HEK293T (cell line): ENCODE measurements around the gene EML4.

Experiments
- CTCF ChIA-PET: fragments of 350-600 bp; formaldehyde crosslinking; extraction: SDS; loops from one replicate; lab custom pipeline; 2021; ENCODE audit warnings: antibody characterized with exemption, inconsistent platforms; lab: Yijun Ruan, JAX
- POLR2A ChIA-PET: fragments of 350-600 bp; formaldehyde crosslinking; extraction: SDS; loops from one replicate; lab custom pipeline; 2020; ENCODE audit warnings: antibody characterized with exemption, inconsistent platforms; lab: Yijun Ruan, JAX
- DNase-seq: peaks from one replicate; pipeline ENCODE4 v3.0.0; 2012; ENCODE audit warnings: mixed read lengths; ENCODE audit errors: extremely low spot score
- ARNT ChIP-seq: fragments of 450-650 bp; IDR thresholded peaks from 2 replicates; pipeline ENCODE4 v1.6.1; 2017; ENCODE audit warnings: mild to moderate bottlenecking
- BHLHE40 ChIP-seq: fragments of 450-650 bp; IDR thresholded peaks from 2 replicates; pipeline ENCODE4 v1.6.1; 2016; ENCODE audit warnings: mild to moderate bottlenecking, moderate library complexity, borderline replicate concordance
- CTBP1 ChIP-seq: fragments of 450-650 bp; IDR thresholded peaks from 2 replicates; pipeline ENCODE4 v1.6.1; 2016; ENCODE audit warnings: borderline replicate concordance
- ELF4 ChIP-seq: fragments of 450-650 bp; IDR thresholded peaks from 2 replicates; pipeline ENCODE4 v1.6.1; 2017; ENCODE audit warnings: antibody characterized with exemption
- FOXA1 ChIP-seq: fragments of 450-650 bp; IDR thresholded peaks from 2 replicates; pipeline ENCODE4 v1.6.1; 2016; ENCODE audit warnings: mild to moderate bottlenecking
- FOXK2 ChIP-seq: fragments of 450-650 bp; IDR thresholded peaks from 2 replicates; pipeline ENCODE4 v1.6.1; 2016; ENCODE audit warnings: mild to moderate bottlenecking
- FOXM1 ChIP-seq: fragments of 450-650 bp; IDR thresholded peaks from 2 replicates; pipeline ENCODE4 v1.6.1; 2017; ENCODE audit warnings: mild to moderate bottlenecking, borderline replicate concordance
- HDGF ChIP-seq: fragments of 450-650 bp; IDR thresholded peaks from 2 replicates; pipeline ENCODE4 v1.6.1; 2017; ENCODE audit warnings: antibody characterized with exemption, borderline replicate concordance
- L3MBTL2 ChIP-seq: fragments of 450-650 bp; conservative IDR thresholded peaks from 2 replicates; pipeline ENCODE4 v1.6.1; 2016; ENCODE audit warnings: mild to moderate bottlenecking
- LEF1 ChIP-seq: fragments of 450-650 bp; IDR thresholded peaks from 2 replicates; pipeline ENCODE4 v1.6.1; 2017; ENCODE audit warnings: mild to moderate bottlenecking, borderline replicate concordance
- NFRKB ChIP-seq: fragments of 450-650 bp; IDR thresholded peaks from 2 replicates; pipeline ENCODE4 v1.6.1; 2016; ENCODE audit warnings: mild to moderate bottlenecking, moderate library complexity
- SP1 ChIP-seq: fragments of 450-650 bp; IDR thresholded peaks from 2 replicates; pipeline ENCODE4 v1.6.1; 2017
- SUZ12 ChIP-seq: fragments of 450-650 bp; IDR thresholded peaks from 2 replicates; pipeline ENCODE4 v1.6.1; 2016; ENCODE audit warnings: mild to moderate bottlenecking
- TARDBP ChIP-seq: fragments of 450-650 bp; IDR thresholded peaks from 2 replicates; pipeline ENCODE4 v1.6.1; 2016
- ZNF384 ChIP-seq: fragments of 450-650 bp; IDR thresholded peaks from 2 replicates; pipeline ENCODE4 v1.6.1; 2016
- TF ChIP-seq, protein P1 (sequence below): fragments of 450-650 bp; IDR thresholded peaks from 2 replicates; pipeline ENCODE4 v1.6.1; 2016

Gene EML4

GRCh38 chr2:42230891-42231290, 61.7 kb downstream of the EML4 start:
- no peak for DNase-seq
- TF ChIP-seq ZNF384 (no peak), BHLHE40 (no peak), ARNT (no peak), FOXM1 (no peak), HDGF (no peak), FOXK2 (no peak), FOXA1 (no peak), L3MBTL2 (no peak), NFRKB (no peak), CTBP1 (no peak), LEF1 (no peak), ELF4 (no peak), TARDBP (no peak), SUZ12 (no peak), SP1 (no peak)
- TF ChIP-seq, protein P1, sequence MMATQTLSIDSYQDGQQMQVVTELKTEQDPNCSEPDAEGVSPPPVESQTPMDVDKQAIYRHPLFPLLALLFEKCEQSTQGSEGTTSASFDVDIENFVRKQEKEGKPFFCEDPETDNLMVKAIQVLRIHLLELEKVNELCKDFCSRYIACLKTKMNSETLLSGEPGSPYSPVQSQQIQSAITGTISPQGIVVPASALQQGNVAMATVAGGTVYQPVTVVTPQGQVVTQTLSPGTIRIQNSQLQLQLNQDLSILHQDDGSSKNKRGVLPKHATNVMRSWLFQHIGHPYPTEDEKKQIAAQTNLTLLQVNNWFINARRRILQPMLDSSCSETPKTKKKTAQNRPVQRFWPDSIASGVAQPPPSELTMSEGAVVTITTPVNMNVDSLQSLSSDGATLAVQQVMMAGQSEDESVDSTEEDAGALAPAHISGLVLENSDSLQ: no peak
- ChIA-PET POLR2A (no interaction called here), CTCF (interaction anchor here (0.6 to 1.0 kb wide), 3 partner anchors 8 to 135 kb away, joined by 3 to 7 read pairs (median 5); no protein-coding TSS in a partner anchor)

GRCh38 chr2:42232024-42232423, 62.9 kb downstream of the EML4 start:
- no peak for DNase-seq
- ChIA-PET POLR2A (no interaction called here), CTCF (no interaction called here)
- TF ChIP-seq HDGF: no peak
- no peak for TF ChIP-seq FOXK2
- no peak for TF ChIP-seq FOXM1
- no peak for TF ChIP-seq L3MBTL2

DNA sequence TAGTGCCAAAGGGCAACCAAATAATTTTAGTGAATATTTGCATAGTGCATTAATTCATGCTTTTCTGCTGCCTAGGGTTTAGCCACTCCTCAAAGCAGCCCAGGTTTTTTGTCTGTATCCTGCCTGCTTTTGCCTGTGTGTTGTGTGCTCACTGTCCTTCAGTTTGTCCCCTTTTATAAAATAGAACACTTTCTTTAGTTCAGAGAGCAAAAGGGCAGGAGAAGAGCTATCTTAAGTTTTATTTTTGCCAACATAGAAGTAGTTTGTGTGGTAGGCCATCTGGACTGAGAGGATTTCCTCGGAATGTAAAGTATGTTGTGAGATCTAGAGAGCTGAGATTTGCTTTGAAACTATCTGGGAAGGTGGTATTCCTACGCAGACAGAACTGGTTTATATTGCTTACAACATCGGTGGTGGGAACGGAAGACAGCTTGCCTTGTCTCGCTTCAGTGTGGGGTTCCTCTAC, 64.9 kb downstream of the EML4 start:
- TF ChIP-seq ARNT (no peak), TARDBP (no peak), SP1 (no peak), SUZ12 (no peak), FOXA1 (no peak), FOXK2 (no peak), BHLHE40 (no peak), ELF4 (no peak), CTBP1 (no peak), HDGF (no peak), NFRKB (no peak), L3MBTL2 (no peak)
- TF ChIP-seq, protein P1: no peak
- ChIA-PET CTCF (no interaction called here), POLR2A (no interaction called here)
- no peak for DNase-seq

DNA sequence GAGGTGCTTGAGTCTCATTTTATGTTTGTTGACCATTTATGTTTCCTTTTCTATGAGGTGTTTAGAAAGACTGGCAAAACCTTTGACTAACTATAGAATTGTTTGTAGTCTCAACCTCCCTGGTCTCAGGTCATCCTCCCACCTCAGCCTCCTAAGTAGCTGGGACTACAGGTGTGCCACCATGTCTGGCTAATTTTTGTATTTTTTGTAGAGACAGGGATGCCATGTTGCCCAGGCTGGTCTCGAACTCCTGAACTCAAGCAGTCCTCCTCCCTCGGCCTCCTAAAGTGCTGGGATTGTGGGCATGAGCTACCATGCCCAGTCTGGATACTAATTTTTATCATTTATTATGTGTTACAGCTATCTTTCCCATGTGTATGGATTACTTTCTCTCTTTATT, 67.8 kb downstream of the EML4 start:
- TF ChIP-seq L3MBTL2 (no peak), HDGF (no peak), BHLHE40 (no peak), FOXK2 (no peak), ZNF384 (no peak), NFRKB (no peak)
- TF ChIP-seq, protein P1: no peak
- POLR2A ChIA-PET: no interaction called here
- CTCF ChIA-PET: interaction anchor here (0.5 kb wide), 1 partner anchor 157 kb away, joined by 3 read pairs; no protein-coding TSS in a partner anchor
- DNase-seq: no peak

DNA sequence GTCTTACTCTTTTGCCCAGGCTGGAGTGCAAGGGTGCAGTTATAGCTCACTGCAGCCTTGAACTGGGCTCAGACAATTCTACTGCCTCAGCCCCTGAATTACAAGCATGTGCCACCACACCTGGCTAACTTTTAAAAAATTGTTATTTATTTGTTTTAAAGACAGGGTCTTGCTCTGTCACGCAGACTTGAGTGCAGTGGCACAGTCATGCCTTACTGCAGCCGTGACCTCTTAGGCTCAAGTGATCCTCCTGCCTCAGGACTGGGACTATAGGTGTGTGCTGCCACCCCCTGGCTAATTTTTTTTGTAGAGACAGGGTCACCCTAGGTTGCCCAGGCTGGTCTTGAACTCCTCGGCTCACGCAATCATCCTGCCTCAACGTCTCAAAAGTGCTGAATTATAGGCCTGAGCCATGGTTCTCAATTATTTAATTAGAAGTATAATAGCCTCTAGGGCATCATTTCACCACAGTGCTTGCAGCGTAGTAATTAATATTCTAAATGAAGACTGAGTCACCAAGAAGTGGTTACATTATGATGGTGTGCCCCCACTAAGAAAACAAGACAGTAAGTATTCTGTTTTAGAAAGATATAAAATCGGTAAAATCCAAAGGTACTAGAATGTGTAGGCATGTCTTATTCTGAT, 69.6 kb downstream of the EML4 start:
- POLR2A ChIA-PET: no interaction called here
- no peak for TF ChIP-seq ELF4
- TF ChIP-seq FOXM1: no peak
- TF ChIP-seq HDGF: no peak
- TF ChIP-seq LEF1: no peak
- TF ChIP-seq, protein P1: no peak
- no peak for TF ChIP-seq L3MBTL2
- TF ChIP-seq NFRKB: no peak
- TF ChIP-seq ARNT: no peak
- no peak for TF ChIP-seq ZNF384
- no peak for TF ChIP-seq SP1
- TF ChIP-seq SUZ12: no peak
- TF ChIP-seq FOXK2: no peak
- no peak for TF ChIP-seq CTBP1
- TF ChIP-seq TARDBP: no peak
- no peak for TF ChIP-seq BHLHE40
- TF ChIP-seq FOXA1: no peak

More for the DNA sequence above, 69.6 kb downstream of the EML4 start:
- CTCF ChIA-PET: interaction anchor here (0.6 to 1.5 kb wide), 4 partner anchors 8 to 142 kb away, joined by 3 to 7 read pairs (median 5); no protein-coding TSS in a partner anchor
- no peak for DNase-seq
